Memory B cell (primary cell): ENCODE measurements around the gene EIF3F.
"Not testable (repeated sequence)": the region's sequence is repeated elsewhere in the genome, so short reads cannot be mapped to it uniquely, and the experiment has no call there.

ENCODE experiments used
- ATAC-seq: fragments of 150-1000 bp; cut with Tn5 transposase; 2 replicates; pipeline ENCODE4 v1.10.0; 2021; ENCODE audit warnings: low read depth, mild to moderate bottlenecking, moderate library complexity
- DNase-seq, 2 donors: peaks; one replicate each; pipeline ENCODE4 v3.0.0; 2022; ENCODE audit warnings: low spot score in 2 of 2
- H3K27ac Mint-ChIP-seq: one replicate; pipeline ENCODE4 v1.8.0; 2022; ENCODE audit warnings: mild to moderate bottlenecking, moderate library complexity, mixed read lengths
- H3K27me3 Mint-ChIP-seq: one replicate; pipeline ENCODE4 v1.8.0; 2022; ENCODE audit warnings: mixed read lengths
- H3K36me3 Mint-ChIP-seq: one replicate; pipeline ENCODE4 v1.8.0; 2022; ENCODE audit warnings: mild to moderate bottlenecking, mixed read lengths
- H3K4me1 Mint-ChIP-seq: one replicate; pipeline ENCODE4 v1.8.0; 2022; ENCODE audit warnings: mixed read lengths
- H3K4me3 Mint-ChIP-seq: one replicate; pipeline ENCODE4 v1.8.0; 2022; ENCODE audit warnings: mild to moderate bottlenecking, moderate library complexity, mixed read lengths
- H3K9me3 Mint-ChIP-seq: one replicate; pipeline ENCODE4 v1.8.0; 2022; ENCODE audit warnings: mixed read lengths

Gene EIF3F

DNA sequence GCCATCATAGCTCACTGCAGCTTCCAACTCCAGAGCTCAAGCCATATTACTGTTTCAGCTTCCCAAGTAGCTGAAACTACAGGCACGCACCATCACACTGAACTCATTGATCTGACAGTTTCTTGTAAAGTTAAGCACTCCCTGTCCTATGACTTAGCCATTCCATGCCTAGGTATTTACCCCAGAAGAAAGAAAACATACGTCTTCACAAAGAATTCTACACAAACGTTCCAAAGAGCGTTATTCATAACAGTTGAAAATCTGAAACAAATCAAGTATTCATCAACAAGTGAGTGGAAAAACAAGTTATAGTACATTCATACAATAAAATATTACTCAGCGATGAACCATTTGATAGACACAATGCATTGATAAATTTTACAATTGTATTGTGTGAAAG is 14.1 kb upstream of the EIF3F start:
- no peaks in the 10 kb centered on the region for H3K4me1 Mint-ChIP-seq
- DNase-seq (no peak), ATAC-seq (no peak)
- H3K27me3 Mint-ChIP-seq, result peaks cover 11% of the 10 kb centered on the region
- no peaks in the 10 kb centered on the region for H3K9me3 Mint-ChIP-seq
- no peak overlapping the region for H3K4me3 Mint-ChIP-seq
- H3K36me3 Mint-ChIP-seq, result no peaks in the 10 kb centered on the region
- H3K27ac Mint-ChIP-seq, result no peak overlapping the region

- Mint-ChIP-seq H3K4me1 (no peaks in the 10 kb centered on the region), H3K9me3 (no peaks in the 10 kb centered on the region), H3K27ac (no peak overlapping the region), H3K36me3 (no peaks in the 10 kb centered on the region), H3K27me3 (peaks cover 5% of the 10 kb centered on the region), H3K4me3 (no peak overlapping the region)
- no peak for ATAC-seq
- no peak for DNase-seq
Measured at GRCh38 chr11:7974668-7975067, 12.5 kb upstream of the EIF3F start.

DNA sequence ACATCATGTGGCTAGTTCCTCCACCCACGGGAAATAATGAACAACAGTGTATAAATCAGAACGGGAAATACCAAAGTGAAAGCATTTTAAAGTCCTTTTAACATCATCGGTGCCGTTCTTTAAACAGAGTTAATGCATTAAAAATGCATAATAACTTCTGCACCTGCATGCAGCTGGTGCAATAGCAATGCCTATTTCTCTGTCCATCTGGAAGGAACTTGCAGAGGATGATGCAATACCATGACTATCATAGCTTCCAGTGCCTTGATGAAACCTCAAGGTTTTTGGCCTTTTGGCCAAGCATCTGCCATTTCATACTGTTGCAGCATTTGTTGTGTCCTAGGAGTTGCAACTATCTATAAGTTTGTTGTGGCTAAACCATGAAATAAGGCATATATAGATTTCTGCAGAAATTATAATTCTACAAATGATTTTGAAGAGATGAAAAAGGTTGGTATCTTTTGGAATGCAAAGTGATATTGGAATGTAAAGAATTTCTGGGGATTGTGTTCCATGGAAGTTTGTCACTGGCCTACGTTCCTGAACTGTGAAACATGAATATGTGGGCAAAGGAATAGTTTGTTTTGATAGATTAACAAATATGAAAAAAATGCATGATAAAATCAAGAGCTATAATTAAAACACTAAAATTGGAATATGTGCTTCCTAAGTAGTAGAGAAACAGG is 9.8 kb upstream of the EIF3F start:
- no peaks in the 10 kb centered on the region for H3K36me3 Mint-ChIP-seq
- H3K4me3 Mint-ChIP-seq, result no peak overlapping the region
- DNase-seq (no peak), ATAC-seq (no peak)
- no peaks in the 10 kb centered on the region for H3K27me3 Mint-ChIP-seq
- no peaks in the 10 kb centered on the region for H3K4me1 Mint-ChIP-seq
- no peak overlapping the region for H3K27ac Mint-ChIP-seq
- H3K9me3 Mint-ChIP-seq, result no peaks in the 10 kb centered on the region

- Mint-ChIP-seq H3K27ac (no peak overlapping the region), H3K4me1 (peaks cover 5% of the 10 kb centered on the region), H3K9me3 (no peaks in the 10 kb centered on the region), H3K36me3 (no peaks in the 10 kb centered on the region), H3K4me3 (no peak overlapping the region), H3K27me3 (no peaks in the 10 kb centered on the region)
- ATAC-seq, result no peak
- DNase-seq, result no peak
Measured at GRCh38 chr11:7981619-7982157, 5.4 kb upstream of the EIF3F start.

DNA sequence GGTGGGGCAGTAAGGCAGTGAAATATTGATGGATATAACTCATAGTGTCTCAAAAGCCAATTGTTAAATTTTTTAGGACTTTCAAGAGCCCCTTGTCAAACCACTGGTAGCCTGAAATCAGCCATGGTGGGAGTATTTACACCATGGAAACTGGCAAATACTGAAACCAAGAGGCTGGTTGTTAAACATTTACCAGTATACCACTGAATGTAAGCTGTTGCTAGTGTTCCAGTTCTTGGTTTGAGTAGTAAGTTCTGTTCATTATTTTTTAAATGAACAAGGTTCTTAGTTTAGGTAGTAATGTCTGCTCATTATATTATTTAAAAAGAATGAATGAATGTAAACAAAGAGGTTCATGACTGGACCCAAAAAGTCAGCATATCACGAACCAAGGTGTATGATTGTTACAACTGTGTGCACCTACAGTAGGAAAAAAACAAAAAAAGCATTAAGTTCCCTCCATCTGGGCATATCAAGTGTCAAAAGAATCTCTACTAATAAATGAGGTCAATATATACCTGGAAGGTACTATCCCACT is 4.5 kb upstream of the EIF3F start:
- no peak for DNase-seq
- Mint-ChIP-seq H3K4me3 (no peak overlapping the region), H3K27ac (no peak overlapping the region), H3K4me1 (peaks cover 9% of the 10 kb centered on the region), H3K36me3 (no peaks in the 10 kb centered on the region), H3K9me3 (no peaks in the 10 kb centered on the region), H3K27me3 (no peaks in the 10 kb centered on the region)
- ATAC-seq, result no peak

DNA sequence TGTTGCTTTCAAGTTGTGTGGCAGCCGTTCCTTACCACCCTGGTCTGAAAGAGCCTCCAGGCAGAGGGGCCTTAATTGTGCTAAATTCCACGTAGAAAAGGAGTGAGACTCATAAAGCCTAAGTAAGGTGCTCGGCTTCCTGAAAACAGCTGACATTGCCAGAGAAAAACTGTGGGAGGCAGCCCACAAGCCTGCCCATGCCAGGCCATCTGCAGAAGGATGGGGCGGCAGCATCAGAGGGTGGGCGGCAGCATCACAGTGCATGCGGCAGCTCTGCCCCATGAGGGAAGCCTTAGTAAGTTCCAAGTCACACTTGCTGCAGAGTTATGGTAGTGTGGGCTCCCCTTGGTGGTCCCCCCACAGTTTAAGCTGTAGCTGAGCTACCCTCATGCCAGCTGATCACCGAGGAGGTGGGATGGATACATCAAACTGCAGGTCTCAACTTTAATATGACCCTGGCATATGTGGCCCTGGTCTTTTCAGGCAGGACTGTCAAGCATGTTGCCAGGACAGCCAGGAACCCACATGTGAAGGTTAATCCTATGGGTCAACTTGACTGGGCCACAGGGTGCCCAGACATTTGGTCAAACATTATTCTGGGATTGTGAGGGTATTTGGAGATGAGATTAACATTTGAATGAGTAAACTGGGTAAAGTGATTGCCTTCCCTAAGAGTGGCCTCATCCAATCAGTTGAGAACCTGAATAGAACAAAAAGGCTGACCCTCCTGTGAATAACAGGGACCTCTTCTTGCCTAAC is 3.1 kb upstream of the EIF3F start:
- Mint-ChIP-seq H3K9me3 (no peaks in the 10 kb centered on the region), H3K4me1 (peaks cover 13% of the 10 kb centered on the region), H3K36me3 (peaks cover 3% of the 10 kb centered on the region), H3K4me3 (no peak overlapping the region), H3K27me3 (no peaks in the 10 kb centered on the region), H3K27ac (no peak overlapping the region)
- ATAC-seq, result no peak
- no peak for DNase-seq

GRCh38 chr11:7987560-7987883 is 385 bp downstream of the EIF3F start:
- peaks cover 26% of the 10 kb centered on the region for H3K4me1 Mint-ChIP-seq
- not testable (repeated sequence) for H3K9me3 Mint-ChIP-seq, DNase-seq, H3K27me3 Mint-ChIP-seq
- H3K27ac Mint-ChIP-seq, result peak overlapping the region; percentile 93
- peaks cover 19% of the 10 kb centered on the region for H3K36me3 Mint-ChIP-seq
- ATAC-seq, result peak; percentile 7
- peak overlapping the region; percentile 97 for H3K4me3 Mint-ChIP-seq

DNA sequence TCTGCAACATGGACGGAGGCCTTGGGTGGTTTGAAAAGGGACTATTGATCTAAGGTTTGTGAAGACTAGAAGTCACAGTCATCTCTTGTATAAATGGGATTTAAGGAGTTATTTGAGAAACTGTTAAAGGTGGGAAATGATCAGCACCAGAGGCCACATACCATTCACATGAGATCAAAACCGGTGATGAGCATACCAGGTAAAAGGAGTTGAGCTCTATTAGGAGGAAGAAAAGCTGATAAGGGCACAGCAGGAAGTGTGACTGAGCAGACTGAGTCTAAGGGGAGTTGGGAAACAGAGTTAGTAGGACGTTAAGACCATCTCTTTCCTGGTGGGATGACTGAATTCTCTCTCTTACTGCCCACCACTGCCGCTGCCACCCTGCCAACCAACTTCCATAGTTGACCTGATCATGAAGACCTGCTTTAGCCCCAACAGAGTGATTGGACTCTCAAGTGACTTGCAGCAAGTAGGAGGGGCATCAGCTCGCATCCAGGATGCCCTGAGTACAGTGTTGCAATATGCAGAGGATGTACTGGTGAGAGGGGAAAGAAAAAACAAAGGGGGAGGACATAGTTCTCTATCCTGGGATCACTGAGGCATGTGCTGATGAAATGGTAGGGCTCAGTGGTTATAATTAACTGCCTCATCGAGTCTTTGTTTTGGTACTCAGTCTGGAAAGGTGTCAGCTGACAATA is 7.6 kb downstream of the EIF3F start:
- H3K27ac Mint-ChIP-seq, result no peak overlapping the region
- no peak overlapping the region for H3K4me3 Mint-ChIP-seq
- H3K4me1 Mint-ChIP-seq, result peaks cover 19% of the 10 kb centered on the region
- ATAC-seq, result no peak
- peaks cover 69% of the 10 kb centered on the region for H3K36me3 Mint-ChIP-seq
- no peak for DNase-seq
- H3K27me3 Mint-ChIP-seq, result no peaks in the 10 kb centered on the region
- no peaks in the 10 kb centered on the region for H3K9me3 Mint-ChIP-seq

DNA sequence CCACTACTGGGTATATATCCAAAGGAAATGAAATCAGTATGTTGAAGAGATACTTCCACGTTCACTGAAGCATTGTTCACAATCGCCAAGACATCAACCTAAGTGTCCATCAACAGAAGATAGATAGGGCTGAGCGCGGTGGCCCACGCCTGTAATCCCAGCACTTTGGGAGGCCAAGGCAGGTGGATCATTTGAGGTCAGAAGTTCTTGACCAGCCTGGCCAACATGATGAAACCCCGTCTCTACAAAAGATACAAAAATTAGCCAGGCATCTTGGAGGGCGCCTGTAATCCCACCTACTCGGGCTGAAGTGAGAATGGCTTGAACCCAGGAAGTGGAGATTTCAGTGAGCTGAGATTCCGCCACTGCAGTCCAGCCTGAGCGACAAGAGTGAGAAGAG is 12.7 kb downstream of the EIF3F start:
- peaks cover 5% of the 10 kb centered on the region for H3K4me1 Mint-ChIP-seq
- peaks cover 45% of the 10 kb centered on the region for H3K36me3 Mint-ChIP-seq
- ATAC-seq, result no peak
- H3K4me3 Mint-ChIP-seq, result no peak overlapping the region
- no peak for DNase-seq
- H3K27ac Mint-ChIP-seq, result no peak overlapping the region
- H3K27me3 Mint-ChIP-seq, result no peaks in the 10 kb centered on the region
- H3K9me3 Mint-ChIP-seq, result no peaks in the 10 kb centered on the region

DNA sequence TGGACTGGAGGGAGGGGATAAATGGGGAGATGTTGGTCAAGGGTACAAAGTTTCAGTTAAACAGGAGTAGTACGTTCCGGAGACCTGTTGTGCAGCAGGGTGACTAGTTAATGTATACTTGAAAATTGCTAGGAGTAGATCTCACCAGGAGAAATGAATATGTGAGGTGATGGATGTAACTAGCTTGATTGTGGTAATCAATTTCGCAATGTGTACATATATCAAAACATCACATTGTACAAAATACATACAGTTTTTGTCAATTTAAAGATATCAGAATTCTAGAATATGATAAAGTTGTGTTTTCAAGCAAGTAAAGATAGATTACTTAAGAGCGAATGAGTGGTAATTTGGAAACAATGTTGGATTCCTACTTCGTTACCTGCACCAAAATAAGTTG is 13.3 kb downstream of the EIF3F start:
- no peaks in the 10 kb centered on the region for H3K27me3 Mint-ChIP-seq
- no peak overlapping the region for H3K4me3 Mint-ChIP-seq
- H3K4me1 Mint-ChIP-seq, result peaks cover 3% of the 10 kb centered on the region
- H3K27ac Mint-ChIP-seq, result no peak overlapping the region
- no peaks in the 10 kb centered on the region for H3K9me3 Mint-ChIP-seq
- H3K36me3 Mint-ChIP-seq, result peaks cover 41% of the 10 kb centered on the region
- ATAC-seq (no peak), DNase-seq (no peak)

DNA sequence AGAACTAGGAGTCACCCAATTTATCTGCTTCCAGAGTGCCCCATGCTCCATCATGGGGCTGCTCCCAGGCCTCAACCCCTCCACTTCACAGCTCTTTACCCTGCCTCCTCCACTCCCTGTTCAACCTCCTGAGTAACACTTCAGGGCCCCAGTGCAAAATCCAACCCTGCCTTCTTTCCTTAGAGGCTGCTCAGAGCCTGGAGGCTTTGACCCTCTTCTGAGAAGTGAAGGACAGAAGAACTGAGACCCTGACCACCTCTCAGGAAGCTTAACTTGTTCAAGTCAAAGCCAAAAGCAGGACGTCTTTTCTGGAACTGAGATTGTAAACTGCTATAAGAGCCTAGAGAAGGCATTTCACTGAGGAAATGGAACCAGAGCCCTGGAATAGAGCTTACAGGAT is 15.5 kb downstream of the EIF3F start:
- peak overlapping the region; percentile 25 for H3K27ac Mint-ChIP-seq
- no peak for DNase-seq
- peaks cover 19% of the 10 kb centered on the region for H3K36me3 Mint-ChIP-seq
- no peak overlapping the region for H3K4me3 Mint-ChIP-seq
- H3K4me1 Mint-ChIP-seq, result no peaks in the 10 kb centered on the region
- H3K27me3 Mint-ChIP-seq, result no peaks in the 10 kb centered on the region
- no peak for ATAC-seq
- no peaks in the 10 kb centered on the region for H3K9me3 Mint-ChIP-seq

DNA sequence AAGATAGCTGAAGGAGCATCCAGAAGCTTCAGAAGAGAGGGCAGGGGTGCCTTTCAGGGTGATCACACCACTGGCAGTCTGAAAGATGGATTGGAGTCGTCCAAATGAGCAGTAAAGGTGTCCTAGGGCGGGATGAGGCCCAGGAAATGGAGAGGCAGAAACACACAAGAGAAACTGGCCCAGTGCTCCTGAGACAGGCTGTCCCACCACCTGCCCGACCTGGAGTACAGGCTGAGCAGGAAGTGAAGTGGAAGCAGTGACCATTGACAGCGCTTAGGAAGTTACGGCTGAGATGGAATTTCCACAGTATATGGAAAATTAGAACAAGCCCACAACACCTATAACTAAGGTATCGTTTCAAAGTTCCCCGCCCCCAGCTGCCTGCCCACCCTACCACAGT is 16.1 kb downstream of the EIF3F start:
- H3K4me1 Mint-ChIP-seq, result no peaks in the 10 kb centered on the region
- H3K27ac Mint-ChIP-seq, result peak overlapping the region; percentile 25
- H3K27me3 Mint-ChIP-seq, result no peaks in the 10 kb centered on the region
- no peaks in the 10 kb centered on the region for H3K9me3 Mint-ChIP-seq
- H3K36me3 Mint-ChIP-seq, result peaks cover 16% of the 10 kb centered on the region
- no peak overlapping the region for H3K4me3 Mint-ChIP-seq
- no peak for DNase-seq
- no peak for ATAC-seq

DNA sequence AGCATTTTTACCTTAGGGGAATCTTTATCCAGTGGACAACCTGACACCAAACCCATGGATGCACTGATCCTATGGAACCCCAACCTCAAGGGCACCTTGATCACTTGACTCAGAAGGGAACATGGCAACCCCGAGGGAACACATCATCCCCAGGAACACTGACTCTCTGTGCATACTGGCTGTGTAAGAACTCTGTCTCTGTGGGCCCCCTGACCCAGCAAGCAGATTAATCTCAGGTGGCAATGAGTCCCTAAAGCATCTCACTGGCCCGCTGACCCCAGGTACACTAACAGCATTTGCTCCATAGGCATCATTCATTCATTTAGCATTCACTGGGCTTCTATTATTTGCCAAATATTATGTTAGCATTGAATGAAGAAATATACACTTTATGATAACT is 16.9 kb downstream of the EIF3F start:
- H3K36me3 Mint-ChIP-seq, result peaks cover 12% of the 10 kb centered on the region
- no peaks in the 10 kb centered on the region for H3K4me1 Mint-ChIP-seq
- no peak overlapping the region for H3K4me3 Mint-ChIP-seq
- no peaks in the 10 kb centered on the region for H3K27me3 Mint-ChIP-seq
- H3K9me3 Mint-ChIP-seq, result no peaks in the 10 kb centered on the region
- DNase-seq, result peak in 1 of 2 donors; percentile 5
- ATAC-seq, result no peak
- H3K27ac Mint-ChIP-seq, result no peak overlapping the region

DNA sequence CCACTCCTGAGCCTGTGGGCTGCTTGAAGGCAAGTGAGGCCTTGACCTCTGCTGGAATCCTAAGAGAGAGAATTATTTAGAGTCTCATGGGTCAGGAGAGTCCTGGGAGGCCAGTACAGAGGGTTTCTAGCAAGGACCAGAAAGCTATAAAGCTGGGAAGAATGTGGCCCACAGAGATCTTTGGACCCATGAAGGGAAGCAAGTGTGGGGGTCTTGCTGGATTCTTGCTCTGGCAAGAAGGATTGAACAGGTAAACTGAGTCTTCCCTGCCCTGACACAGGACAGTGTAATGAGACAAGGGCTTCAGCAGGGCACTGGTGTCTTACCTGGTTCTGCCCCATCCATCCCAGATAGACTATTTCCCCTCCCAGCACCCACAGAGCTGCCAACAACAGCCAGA is 18.4 kb downstream of the EIF3F start:
- ATAC-seq (no peak), DNase-seq (peak in 1 of 2 donors; percentile 8)
- Mint-ChIP-seq H3K9me3 (no peaks in the 10 kb centered on the region), H3K27me3 (peaks cover 5% of the 10 kb centered on the region), H3K36me3 (no peaks in the 10 kb centered on the region), H3K4me1 (no peaks in the 10 kb centered on the region), H3K27ac (no peak overlapping the region), H3K4me3 (no peak overlapping the region)
